Suppressor macrophage treated with lipopolysaccharide for 1 hour (primary cell): ENCODE results near the gene GPRC5B.

Experiments
- DNase-seq, 3 donors: peaks; one replicate each; pipeline ENCODE4 v3.0.0-alpha.2; 2020 to 2022

GPRC5B gene

GRCh38 chr16:19871721-19872120, 12.9 kb downstream of the GPRC5B start:
- DNase-seq: no peak

DNA sequence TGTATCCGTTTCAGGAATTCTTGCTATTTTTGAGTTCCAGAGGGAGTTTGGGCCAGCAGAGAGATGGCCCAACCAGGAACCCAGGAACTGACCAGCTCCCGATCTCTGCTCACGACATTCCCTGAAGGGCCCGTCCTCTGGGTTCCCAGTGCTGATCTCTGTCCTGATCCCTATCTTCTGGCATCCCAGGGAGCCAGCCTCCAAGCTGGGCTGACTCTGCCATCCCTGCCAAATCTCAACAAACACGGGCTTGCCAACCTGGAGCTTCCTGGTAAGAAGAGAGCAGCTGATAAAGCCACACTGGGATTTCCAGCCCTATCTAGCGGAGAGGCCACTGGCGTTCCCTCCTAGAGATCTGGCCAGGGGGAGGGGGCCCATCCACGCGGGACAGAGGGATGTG, 16.2 kb downstream of the GPRC5B start:
- DNase-seq: no peak

GRCh38 chr16:19864566-19864965, 20.1 kb downstream of the GPRC5B start:
- no peak for DNase-seq

DNA sequence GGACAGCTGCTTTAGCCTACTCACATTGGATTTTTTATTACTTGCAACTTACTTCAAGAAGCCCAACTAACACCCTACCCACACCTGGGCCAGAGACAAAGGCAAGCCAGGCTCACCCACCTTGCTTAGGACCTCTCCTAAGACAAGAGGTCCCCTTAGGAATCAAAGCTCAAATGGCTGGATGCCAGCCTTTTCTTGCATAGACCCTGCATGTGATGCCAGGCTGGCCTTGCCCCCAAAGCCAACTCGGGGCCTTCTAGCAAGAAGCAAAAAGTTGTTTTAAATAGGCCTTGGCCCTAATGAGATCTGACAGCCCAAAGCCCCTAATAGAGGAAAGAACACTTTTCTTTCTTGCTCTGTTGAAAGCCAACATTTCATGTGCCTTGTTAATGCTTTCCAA, 20.7 kb downstream of the GPRC5B start:
- DNase-seq: no peak

DNA sequence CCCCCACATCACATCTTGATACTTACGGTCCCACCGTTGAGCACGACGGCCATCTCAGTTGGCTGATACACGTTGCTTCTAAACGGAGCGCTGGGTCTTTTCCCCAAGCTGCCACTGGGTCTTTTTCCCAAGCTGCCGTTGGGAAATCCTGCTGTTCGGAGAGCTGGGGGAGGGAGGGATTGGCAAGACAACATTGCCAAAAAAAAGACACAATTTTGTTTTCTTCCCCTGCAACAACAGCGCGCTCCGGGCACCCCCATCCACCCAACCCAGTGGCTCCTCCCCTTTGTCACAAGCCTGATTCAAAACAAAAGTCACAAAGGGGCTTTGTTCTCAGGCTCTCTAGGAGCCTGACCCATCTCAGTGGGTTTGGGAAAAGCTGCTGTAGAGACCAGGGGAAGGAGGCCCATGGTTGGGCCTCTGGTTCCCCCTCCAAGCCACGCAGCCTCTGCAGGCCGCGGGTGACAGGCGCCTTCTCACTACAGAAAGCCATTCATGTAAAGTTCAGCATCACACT, 22.8 kb downstream of the GPRC5B start:
- DNase-seq: no peak

DNA sequence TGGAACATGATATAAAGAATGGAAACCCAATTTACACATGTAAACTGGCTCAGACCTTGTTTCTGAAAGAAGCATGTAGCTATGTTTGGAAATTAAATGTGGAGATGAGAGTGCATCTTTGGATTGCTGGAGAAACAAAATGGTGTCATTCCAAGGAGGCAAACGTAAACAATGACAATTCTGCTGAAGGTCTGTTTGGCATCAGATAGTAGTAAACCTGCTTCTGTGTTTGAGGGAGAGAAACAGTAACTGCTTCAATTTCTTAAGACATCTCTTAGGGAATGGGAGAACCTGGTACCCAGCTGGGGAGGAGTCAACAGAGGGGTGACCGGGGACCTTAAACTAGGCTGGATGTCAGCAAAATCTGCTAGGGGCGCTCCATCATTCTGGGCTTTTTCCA, 23.5 kb downstream of the GPRC5B start:
- DNase-seq: no peak

- DNase-seq: no peak
Measured at GRCh38 chr16:19860166-19861041, 24.2 kb downstream of the GPRC5B start.

DNA sequence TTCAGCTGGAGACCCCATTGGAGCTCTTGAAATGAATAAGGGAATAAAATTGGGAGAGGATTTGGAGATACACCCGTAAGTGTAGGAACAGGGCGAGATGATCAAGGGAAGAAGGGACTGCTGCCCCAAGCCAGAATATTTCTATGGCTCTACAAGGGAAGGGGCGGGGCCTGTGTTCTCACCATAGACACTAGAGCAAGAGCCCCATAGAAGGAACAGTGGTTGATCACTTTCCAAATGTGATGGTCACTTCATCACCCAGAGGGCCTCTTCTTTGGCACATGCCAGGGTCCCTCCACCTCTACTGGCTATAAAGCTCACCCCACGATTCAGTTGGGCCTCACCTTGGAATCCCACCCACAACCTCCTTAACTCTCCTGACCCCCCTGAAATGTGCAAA, 25.0 kb downstream of the GPRC5B start:
- no peak for DNase-seq

GRCh38 chr16:19859166-19859565, 25.5 kb downstream of the GPRC5B start:
- DNase-seq: no peak

- no peak for DNase-seq
Measured at GRCh38 chr16:19858340-19859018, 26.2 kb downstream of the GPRC5B start.

- DNase-seq: no peak
Measured at GRCh38 chr16:19857593-19858339, 26.9 kb downstream of the GPRC5B start.

DNA sequence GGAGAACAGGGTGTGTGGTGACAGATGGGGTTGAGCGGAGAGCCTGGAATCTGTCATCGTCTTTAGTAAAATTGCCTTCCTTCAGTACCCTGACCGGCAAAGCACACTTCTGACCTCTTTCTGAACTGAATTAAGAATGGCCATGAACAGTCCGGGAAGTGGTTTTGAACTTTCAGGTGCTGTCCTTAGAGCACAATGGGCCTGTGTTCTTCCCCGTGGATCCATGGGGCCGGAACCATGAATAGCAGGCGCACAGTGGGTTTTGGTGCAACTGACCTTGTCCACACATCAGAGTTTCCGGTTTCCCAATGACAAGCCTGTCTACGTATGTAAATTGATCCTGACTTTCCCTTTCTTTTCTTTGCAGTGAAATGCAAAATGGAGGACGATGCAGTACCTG, 28.5 kb downstream of the GPRC5B start:
- no peak for DNase-seq

- DNase-seq: no peak
Measured at GRCh38 chr16:19854543-19854876, 30.1 kb downstream of the GPRC5B start.

- no peak for DNase-seq
Measured at GRCh38 chr16:19853742-19854542, 30.7 kb downstream of the GPRC5B start.

DNA sequence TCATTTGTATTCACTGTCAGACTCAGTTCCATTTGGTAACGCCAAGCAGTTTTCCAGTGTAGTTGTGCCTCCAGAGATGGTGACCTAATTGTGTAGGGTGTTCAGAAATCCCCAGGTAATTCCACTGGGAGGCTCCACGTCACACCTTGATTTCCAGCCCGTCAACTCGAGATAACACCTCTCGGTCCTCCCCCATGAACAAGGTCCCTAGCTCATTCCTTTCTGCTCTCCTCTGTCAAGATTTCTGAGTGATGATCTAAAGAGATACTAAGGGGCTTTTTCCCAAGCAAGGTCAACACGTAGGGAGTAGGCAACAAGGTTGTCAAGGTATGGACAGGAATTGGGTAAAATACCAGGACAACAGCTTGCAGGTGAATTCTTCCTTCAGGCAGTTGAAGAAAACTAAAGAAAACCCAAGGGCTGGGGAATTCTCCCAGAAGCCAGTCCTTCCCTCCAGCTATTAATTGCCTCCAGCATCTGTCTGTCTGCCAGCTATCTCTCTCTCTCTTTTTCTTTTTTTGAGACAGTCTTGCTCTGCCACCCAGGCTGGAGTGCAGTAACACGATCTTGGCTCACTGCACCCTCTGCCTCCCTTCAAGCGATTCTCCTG, 31.4 kb downstream of the GPRC5B start:
- no peak for DNase-seq

- DNase-seq: no peak
Measured at GRCh38 chr16:19851476-19851875, 33.2 kb downstream of the GPRC5B start.

DNA sequence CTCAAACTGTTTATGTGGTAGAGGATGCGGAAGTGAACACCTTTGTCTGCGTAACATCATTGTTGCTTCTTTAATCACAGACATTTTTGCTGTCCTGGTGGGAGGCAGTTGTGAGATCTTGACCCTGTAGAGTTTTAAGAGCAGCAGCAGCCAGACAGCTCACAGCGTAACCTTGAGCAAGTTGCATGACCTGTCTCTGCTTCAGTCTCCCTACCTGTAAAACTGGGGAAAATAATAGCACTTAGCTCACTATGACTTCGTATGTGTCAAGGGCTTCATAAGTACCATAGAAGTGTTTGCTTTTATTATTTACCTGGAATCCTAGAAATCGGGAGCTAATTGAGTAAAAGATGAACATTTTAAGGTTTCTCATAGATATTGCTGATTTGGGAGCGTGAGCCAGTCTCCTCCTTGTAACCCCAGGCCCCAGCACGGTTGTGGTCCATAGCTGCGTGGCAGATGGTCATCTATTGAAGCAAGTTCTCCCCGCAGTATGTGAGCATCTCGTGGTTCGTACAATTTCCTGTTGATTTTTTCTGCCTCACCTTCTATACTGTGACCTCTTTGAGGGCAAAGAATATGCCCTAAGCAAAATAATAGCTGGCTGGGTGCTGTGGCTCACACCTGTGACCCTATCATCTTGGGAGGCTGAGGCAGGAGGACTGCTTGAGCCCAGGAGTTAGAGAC, 34.4 kb downstream of the GPRC5B start:
- DNase-seq: no peak

DNA sequence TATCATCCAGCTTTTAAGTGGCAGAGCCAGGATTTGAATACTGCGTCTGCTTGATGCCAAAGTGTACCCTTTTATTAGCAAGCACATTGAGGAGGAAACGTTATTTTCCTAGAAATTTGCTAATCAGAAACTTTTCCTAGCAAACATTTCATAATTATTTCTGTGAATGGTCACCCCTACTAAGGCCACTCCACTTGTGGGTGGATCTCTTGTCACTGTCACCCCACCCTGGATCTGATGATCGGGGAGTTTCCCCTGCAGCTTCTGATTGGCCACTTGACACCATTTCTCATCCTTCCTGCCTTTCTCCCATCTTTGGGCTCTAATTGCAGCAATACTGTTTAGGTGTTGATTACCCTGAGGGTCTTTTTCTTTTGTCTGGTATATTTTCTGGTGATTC, 35.9 kb downstream of the GPRC5B start:
- DNase-seq: peak in 1 of 3 donors; percentile 10

GRCh38 chr16:19846436-19846835, 38.2 kb downstream of the GPRC5B start:
- no peak for DNase-seq

DNA sequence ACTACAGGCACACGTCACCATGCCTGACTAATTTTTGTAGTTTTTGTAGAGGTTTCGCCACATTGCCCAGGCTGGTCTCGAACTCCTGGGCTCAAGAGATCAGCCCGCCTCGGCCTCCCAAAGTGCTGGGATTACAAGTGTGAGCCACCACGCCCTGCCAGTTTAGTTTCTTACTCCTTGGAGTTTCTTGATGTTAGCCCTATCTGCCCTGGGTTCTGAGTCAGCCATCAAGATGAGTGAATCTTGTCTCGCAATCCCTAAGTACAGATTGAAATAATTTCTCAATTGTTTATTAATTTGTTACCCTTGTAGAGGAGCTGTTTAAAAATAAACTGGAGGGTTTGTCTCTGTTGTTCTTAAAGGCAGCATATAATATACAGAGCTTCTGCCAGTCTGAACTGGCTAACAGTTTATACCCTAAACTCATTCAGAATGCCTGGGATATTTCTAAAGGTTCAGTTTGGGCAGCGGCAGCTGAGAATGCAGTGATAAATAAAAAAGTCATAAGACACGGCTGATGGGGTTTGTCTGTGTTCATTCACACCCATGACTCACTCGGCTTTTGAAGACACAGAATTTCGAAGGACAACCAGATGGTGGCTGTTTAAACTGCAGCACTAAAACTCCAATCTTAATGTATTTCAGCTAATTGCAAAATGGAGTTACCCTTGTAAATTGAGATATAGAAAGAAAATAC, 39.6 kb downstream of the GPRC5B start:
- DNase-seq: no peak

GRCh38 chr16:19843371-19843770, 41.3 kb downstream of the GPRC5B start:
- no peak for DNase-seq
